ENCODE data around the gene ZNF182. TPM values are rescaled to one million over a fixed set of nuclear protein-coding genes. Genes with fewer than 3 reads are reported as not detected.

ZNF182 gene
- total and polyA plus RNA-seq, 9 of the 15 experiments (the other 6 are each of a cell fraction or from before 2014, with no cell fraction given), result 0.59 to 5.0 (median 3.9) TPM

GRCh38 chrX:47992669-47993068 lies 11.1 kb downstream of the ZNF182 start:
- Histone ChIP-seq H3K79me2 (ENCODE audit: control insufficient read depth, insufficient read depth, low read length) (no peaks in the 10 kb centered on the region), H3K27ac (ENCODE audit: extremely low read depth, low read depth, low read length) (no peak overlapping the region), H4K20me1 (replicated peaks; ENCODE audit: control insufficient read depth, insufficient read depth, low read length) (no peaks in the 10 kb centered on the region), H3K4me1 (replicated peaks in 1 of 2; ENCODE audit: control insufficient read depth in 2 of 2, insufficient read depth in 2 of 2, low read length in 2 of 2) (no peaks in the 10 kb centered on the region), H3K27me3 (ENCODE audit: control insufficient read depth in 2 of 2, insufficient read depth in 2 of 2, low read length in 2 of 2) (no peaks in the 10 kb centered on the region), H3K9ac (ENCODE audit: insufficient read depth in 1 of 2, low read depth in 2 of 2, low read length in 2 of 2) (no peak overlapping the region), H3K4me3 (no peak overlapping the region), H3K9me1 (ENCODE audit: control insufficient read depth, insufficient read depth, low read length) (no peaks in the 10 kb centered on the region), H3K4me2 (ENCODE audit: insufficient read depth, low read length) (no peak overlapping the region), H2AFZ (ENCODE audit: low read depth, low read length) (no peak overlapping the region), H3K9me3 (replicated peaks; ENCODE audit: control insufficient read depth, insufficient read depth, low read depth, low read length) (no peaks in the 10 kb centered on the region; the same call in 1 of the 2 replicates), H3K36me3 (ENCODE audit: control insufficient read depth, insufficient read depth, low read length) (0 out of 3 replicates have a peak, but pooled peaks cover 3% of the 10 kb centered on the region)
- TF ChIP-seq RBM39 (optimal IDR thresholded peaks at IDR 0.05; ENCODE audit: low read depth, low read length) (no peak), CBFB (CRISPR knock-in tag; IDR thresholded peaks at IDR 0.05) (no peak), KLF16 (IDR thresholded peaks at IDR 0.05) (no peak), SOX6 (IDR thresholded peaks at IDR 0.05) (no peak), ZBTB9 (CRISPR knock-in tag; IDR thresholded peaks at IDR 0.05) (no peak), DMBX1 (CRISPR knock-in tag; IDR thresholded peaks at IDR 0.05; ENCODE audit: borderline replicate concordance) (no peak), PCBP2 (IDR thresholded peaks at IDR 0.05; ENCODE audit: low read depth, low read length, poor library complexity, severe bottlenecking) (no peak), STAT5B (CRISPR knock-in tag; IDR thresholded peaks at IDR 0.05) (no peak), ZNF347 (CRISPR knock-in tag; IDR thresholded peaks at IDR 0.05; ENCODE audit: low read depth) (no peak), PHF20 (IDR thresholded peaks at IDR 0.05; ENCODE audit: partially characterized antibody) (no peak), HIVEP1 (CRISPR knock-in tag; IDR thresholded peaks at IDR 0.05) (no peak), ZNF324 (CRISPR knock-in tag; IDR thresholded peaks at IDR 0.05) (no peak), ZNF766 (CRISPR knock-in tag; conservative IDR thresholded peaks at IDR 0.05) (no peak), TAF9B (IDR thresholded peaks at IDR 0.05; ENCODE audit: partially characterized antibody) (no peak), ZNF644 (tag; IDR thresholded peaks at IDR 0.05; ENCODE audit: low read depth) (no peak), PTTG1 (tag; IDR thresholded peaks at IDR 0.05; ENCODE audit: low read depth) (no peak), TOE1 (IDR thresholded peaks at IDR 0.05; ENCODE audit: borderline replicate concordance) (no peak), TOE1 (CRISPR knock-in tag; IDR thresholded peaks at IDR 0.05; ENCODE audit: borderline replicate concordance, low read depth) (no peak), PREB (CRISPR knock-in tag; IDR thresholded peaks at IDR 0.05) (no peak), PHB2 (IDR thresholded peaks at IDR 0.05; ENCODE audit: low read depth) (no peak), ZNF143 (CRISPR knock-in tag; IDR thresholded peaks at IDR 0.05) (no peak)
- intact Hi-C loops (cut with micrococcal nuclease) (no loop called here), in situ Hi-C loops (cut with MboI) (no loop called here)
- POLR2A ChIA-PET, result no interaction called here
- DNase-seq (ENCODE audit: extremely low read depth in 1 of 4, low spot score in 3 of 4), result no peak
- no peak for ATAC-seq
- FAIRE-seq, result no peak
- no TSS peak for BruUV-seq (replicated peaks)
- CTCF ChIA-PET (ENCODE audit: low intra/inter-chr PET ratio), result no interaction called here
- no CpG with 5 or more reads among the region's 2 CpGs for WGBS (ENCODE audit: insufficient coverage, low coverage, missing lambda C conversion rate)

Data from K562 (cell line).